Astrocyte (in vitro differentiated cells and primary cell): ENCODE measurements around the gene SUMF1. TPM values are rescaled to one million over a fixed set of nuclear protein-coding genes. Genes with fewer than 3 reads are reported as not detected.

ENCODE experiments used
- DNase-seq: peaks from one replicate; pipeline ENCODE4 v3.0.0-alpha.2; 2010; ENCODE audit warnings: low read depth
- FAIRE-seq: peaks from 2 replicates; lab custom pipeline; 2011; peaks lifted over from hg19 to GRCh38; lab: Jason Lieb, UNC
- H2AFZ ChIP-seq: 2 replicates; pipeline ENCODE4 v1.6.0; 2012; ENCODE audit warnings: low read depth, low read length, inconsistent platforms
- H3K27ac ChIP-seq: 2 replicates; pipeline ENCODE4 v1.5.1; 2011; ENCODE audit warnings: low read depth, low read length, inconsistent platforms
- H3K27me3 ChIP-seq: 2 replicates; pipeline ENCODE4 v1.6.0; 2011; ENCODE audit warnings: low read length, inconsistent platforms; ENCODE audit not compliant: insufficient read depth
- H3K36me3 ChIP-seq: 2 replicates; pipeline ENCODE4 v1.5.1; 2011; ENCODE audit warnings: low read length, inconsistent platforms; ENCODE audit not compliant: insufficient read depth
- H3K4me1 ChIP-seq: 2 replicates; pipeline ENCODE4 v1.5.1; 2011; ENCODE audit warnings: low read length, inconsistent platforms; ENCODE audit not compliant: insufficient read depth
- H3K4me2 ChIP-seq: 2 replicates; pipeline ENCODE4 v1.6.0; 2012; ENCODE audit warnings: low read length, inconsistent platforms
- H3K4me3 ChIP-seq: 2 replicates; pipeline ENCODE4 v1.5.1; 2011; ENCODE audit warnings: low read depth, mild to moderate bottlenecking, low read length, inconsistent platforms; ENCODE audit not compliant: insufficient read depth
- H3K79me2 ChIP-seq: 2 replicates; pipeline ENCODE4 v1.6.0; 2012; ENCODE audit warnings: mild to moderate bottlenecking, low read length, inconsistent platforms; ENCODE audit not compliant: insufficient read depth
- H3K9ac ChIP-seq: 2 replicates; pipeline ENCODE4 v1.6.0; 2012; ENCODE audit warnings: mild to moderate bottlenecking, low read length, inconsistent platforms
- H3K9me3 ChIP-seq: 2 replicates; pipeline ENCODE4 v1.5.1; 2012; ENCODE audit warnings: low read depth, mild to moderate bottlenecking, low read length, inconsistent platforms; ENCODE audit not compliant: insufficient read depth
- H4K20me1 ChIP-seq: 2 replicates; pipeline ENCODE4 v1.6.0; 2012; ENCODE audit warnings: low read length, inconsistent platforms; ENCODE audit not compliant: insufficient read depth
- H3K27ac Mint-ChIP-seq: one replicate; pipeline ENCODE4 v1.8.0; 2021; ENCODE audit warnings: mild to moderate bottlenecking, mixed read lengths; ENCODE audit not compliant: unreplicated experiment
- H3K27me3 Mint-ChIP-seq: one replicate; pipeline ENCODE4 v1.8.0; 2021; ENCODE audit warnings: low read depth, mixed read lengths; ENCODE audit not compliant: unreplicated experiment
- H3K36me3 Mint-ChIP-seq: one replicate; pipeline ENCODE4 v1.8.0; 2021; ENCODE audit warnings: low read depth, mixed read lengths; ENCODE audit not compliant: unreplicated experiment
- H3K4me1 Mint-ChIP-seq: one replicate; pipeline ENCODE4 v1.8.0; 2021; ENCODE audit warnings: low read depth, mixed read lengths; ENCODE audit not compliant: unreplicated experiment
- H3K4me3 Mint-ChIP-seq: one replicate; pipeline ENCODE4 v1.8.0; 2021; ENCODE audit warnings: mild to moderate bottlenecking, moderate library complexity, mixed read lengths; ENCODE audit not compliant: unreplicated experiment
- H3K9me3 Mint-ChIP-seq: one replicate; pipeline ENCODE4 v1.8.0; 2021; ENCODE audit warnings: mild to moderate bottlenecking, mixed read lengths; ENCODE audit not compliant: unreplicated experiment
- EZH2 ChIP-seq: IDR thresholded peaks from 2 replicates; pipeline ENCODE4 v1.6.1; 2012; ENCODE audit warnings: mild to moderate bottlenecking, low read length, inconsistent platforms; ENCODE audit not compliant: insufficient read depth
- total RNA-seq: library from RNA; stranded (reverse); gene quantifications from 2 replicates; pipeline ENCODE4 v1.2.1, GENCODE V29; 2021
- TF ChIP-seq, protein P1 (sequence below): IDR thresholded peaks from 2 replicates; pipeline ENCODE4 v1.5.1; 2011; ENCODE audit warnings: low read depth, mild to moderate bottlenecking, inconsistent platforms, low read length, moderate library complexity; ENCODE audit not compliant: insufficient read depth

Gene SUMF1
- total RNA-seq, 1 donor from 2014 or later = 17.4 TPM

DNA sequence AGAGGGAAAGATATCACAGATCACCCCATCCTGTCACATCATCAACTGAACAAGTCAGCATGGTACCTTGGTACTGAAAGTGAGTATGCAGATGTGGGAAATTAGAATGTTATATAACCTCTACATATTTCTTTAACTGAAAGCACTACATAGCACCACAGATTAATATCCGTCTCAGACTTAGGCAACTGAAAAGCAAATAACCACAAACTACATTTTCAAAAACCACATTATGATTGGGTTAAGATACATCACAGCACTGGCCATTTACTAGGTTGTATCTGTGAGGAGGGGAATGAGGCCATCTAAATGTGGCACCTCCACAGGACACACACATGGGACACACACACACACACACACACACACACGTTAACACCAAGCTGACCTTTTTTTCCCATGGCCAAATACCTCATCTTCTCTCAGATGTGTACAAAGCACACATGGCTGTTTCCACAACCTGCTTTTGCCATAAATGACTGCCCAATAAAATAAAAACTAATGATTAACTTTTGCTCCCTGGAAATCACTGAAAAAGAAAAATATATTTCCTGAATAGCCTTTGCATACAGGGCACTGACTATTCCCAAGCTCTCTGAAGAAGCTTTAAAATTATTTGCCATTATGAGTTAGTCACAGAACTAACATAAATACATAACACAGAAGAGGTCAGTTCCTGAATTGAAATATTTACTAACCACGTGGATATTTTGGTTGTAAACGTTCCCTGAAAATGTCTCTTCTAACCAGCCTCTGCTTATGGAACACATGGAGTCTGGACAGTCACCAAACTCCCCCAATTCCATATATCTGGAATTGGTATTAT, 60.1 kb downstream of the SUMF1 start:
- peaks cover 2% of the 10 kb centered on the region for H3K36me3 Mint-ChIP-seq
- no peak for FAIRE-seq
- H3K27me3 ChIP-seq = no peaks in the 10 kb centered on the region
- no peak overlapping the region for H2AFZ ChIP-seq
- peak; percentile 5 for DNase-seq
- no peak overlapping the region for H3K9ac ChIP-seq
- H3K27ac Mint-ChIP-seq = no peak overlapping the region
- no peak overlapping the region for H3K27ac ChIP-seq
- H3K4me3 ChIP-seq = no peak overlapping the region
- no peaks in the 10 kb centered on the region for H3K27me3 Mint-ChIP-seq
- H3K4me3 Mint-ChIP-seq = no peak overlapping the region
- H3K4me1 Mint-ChIP-seq = peaks cover 3% of the 10 kb centered on the region
- H3K9me3 Mint-ChIP-seq = no peaks in the 10 kb centered on the region
- H4K20me1 ChIP-seq = no peaks in the 10 kb centered on the region
- peaks cover 2% of the 10 kb centered on the region for H3K36me3 ChIP-seq
- peaks cover 4% of the 10 kb centered on the region for H3K4me1 ChIP-seq
- H3K9me3 ChIP-seq = no peaks in the 10 kb centered on the region
- TF ChIP-seq EZH2 = no peak
- TF ChIP-seq, protein P1, sequence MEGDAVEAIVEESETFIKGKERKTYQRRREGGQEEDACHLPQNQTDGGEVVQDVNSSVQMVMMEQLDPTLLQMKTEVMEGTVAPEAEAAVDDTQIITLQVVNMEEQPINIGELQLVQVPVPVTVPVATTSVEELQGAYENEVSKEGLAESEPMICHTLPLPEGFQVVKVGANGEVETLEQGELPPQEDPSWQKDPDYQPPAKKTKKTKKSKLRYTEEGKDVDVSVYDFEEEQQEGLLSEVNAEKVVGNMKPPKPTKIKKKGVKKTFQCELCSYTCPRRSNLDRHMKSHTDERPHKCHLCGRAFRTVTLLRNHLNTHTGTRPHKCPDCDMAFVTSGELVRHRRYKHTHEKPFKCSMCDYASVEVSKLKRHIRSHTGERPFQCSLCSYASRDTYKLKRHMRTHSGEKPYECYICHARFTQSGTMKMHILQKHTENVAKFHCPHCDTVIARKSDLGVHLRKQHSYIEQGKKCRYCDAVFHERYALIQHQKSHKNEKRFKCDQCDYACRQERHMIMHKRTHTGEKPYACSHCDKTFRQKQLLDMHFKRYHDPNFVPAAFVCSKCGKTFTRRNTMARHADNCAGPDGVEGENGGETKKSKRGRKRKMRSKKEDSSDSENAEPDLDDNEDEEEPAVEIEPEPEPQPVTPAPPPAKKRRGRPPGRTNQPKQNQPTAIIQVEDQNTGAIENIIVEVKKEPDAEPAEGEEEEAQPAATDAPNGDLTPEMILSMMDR = no peak
- no peak overlapping the region for H3K4me2 ChIP-seq
- H3K79me2 ChIP-seq = no peaks in the 10 kb centered on the region

DNA sequence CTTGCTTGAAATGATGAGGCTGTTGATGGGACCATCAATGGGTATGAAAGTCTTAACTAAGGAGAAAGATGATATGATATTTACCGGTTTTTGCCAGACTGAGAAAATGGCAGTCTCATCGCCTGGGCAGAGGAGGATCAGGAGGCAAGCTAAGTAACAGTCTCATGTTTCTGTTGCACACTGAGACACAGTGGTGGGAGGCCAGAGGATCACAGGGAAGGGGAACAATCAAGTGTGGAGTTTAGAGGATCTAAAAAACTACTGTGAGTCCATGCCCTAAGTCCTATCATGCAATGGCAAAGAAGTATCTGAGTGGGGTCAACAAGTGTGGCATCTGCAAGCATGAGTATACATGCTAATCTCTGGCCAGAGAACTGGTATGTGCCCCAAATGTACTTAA, 62.2 kb downstream of the SUMF1 start:
- H3K27ac ChIP-seq = no peak overlapping the region
- TF ChIP-seq EZH2 = no peak
- TF ChIP-seq, protein P1 = no peak
- H3K9me3 ChIP-seq = no peaks in the 10 kb centered on the region
- no peaks in the 10 kb centered on the region for H4K20me1 ChIP-seq
- no peak overlapping the region for H3K4me3 Mint-ChIP-seq
- no peak for DNase-seq
- H3K4me1 Mint-ChIP-seq = peaks cover 3% of the 10 kb centered on the region
- H3K36me3 ChIP-seq = peaks cover 2% of the 10 kb centered on the region
- no peak overlapping the region for H3K9ac ChIP-seq
- no peak overlapping the region for H3K4me2 ChIP-seq
- H3K27ac Mint-ChIP-seq = no peak overlapping the region
- no peaks in the 10 kb centered on the region for H3K27me3 ChIP-seq
- no peak overlapping the region for H3K4me3 ChIP-seq
- H3K36me3 Mint-ChIP-seq = peaks cover 2% of the 10 kb centered on the region
- no peaks in the 10 kb centered on the region for H3K79me2 ChIP-seq
- H3K4me1 ChIP-seq = peaks cover 4% of the 10 kb centered on the region
- H2AFZ ChIP-seq = no peak overlapping the region
- no peaks in the 10 kb centered on the region for H3K27me3 Mint-ChIP-seq
- no peaks in the 10 kb centered on the region for H3K9me3 Mint-ChIP-seq
- FAIRE-seq = no peak

DNA sequence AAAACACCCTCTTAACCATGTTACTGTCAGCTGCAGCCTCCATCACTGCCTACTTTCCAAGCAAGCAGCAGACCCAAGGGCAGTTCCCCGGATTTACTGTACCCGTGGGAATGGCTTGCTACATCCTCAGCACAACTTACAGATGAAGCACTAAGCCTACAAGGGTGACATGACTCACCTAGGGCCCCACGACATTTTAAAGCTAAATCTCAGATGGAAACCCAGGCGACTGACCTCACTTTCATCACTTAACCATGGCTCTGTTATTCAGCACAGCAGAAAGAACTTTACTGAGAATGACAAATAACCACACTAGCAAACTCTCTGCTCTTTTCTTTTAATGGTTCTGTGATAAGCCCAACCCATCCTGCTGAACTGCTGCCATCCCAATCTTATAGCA, 65.6 kb downstream of the SUMF1 start:
- DNase-seq (no peak), FAIRE-seq (no peak)
- Histone ChIP-seq H3K4me2 (no peak overlapping the region), H3K4me1 (no peaks in the 10 kb centered on the region), H3K9me3 (no peaks in the 10 kb centered on the region), H3K27ac (no peak overlapping the region), H3K4me3 (no peak overlapping the region), H3K36me3 (no peaks in the 10 kb centered on the region), H2AFZ (no peak overlapping the region), H3K27me3 (no peaks in the 10 kb centered on the region), H4K20me1 (no peaks in the 10 kb centered on the region), H3K9ac (no peak overlapping the region), H3K79me2 (no peaks in the 10 kb centered on the region)
- H3K27ac Mint-ChIP-seq = no peak overlapping the region
- H3K4me1 Mint-ChIP-seq = no peaks in the 10 kb centered on the region
- H3K9me3 Mint-ChIP-seq = no peaks in the 10 kb centered on the region
- H3K27me3 Mint-ChIP-seq = no peaks in the 10 kb centered on the region
- TF ChIP-seq, protein P1 = no peak
- no peak for TF ChIP-seq EZH2
- H3K36me3 Mint-ChIP-seq = peaks cover 2% of the 10 kb centered on the region
- H3K4me3 Mint-ChIP-seq = no peak overlapping the region
